Colon (tissue), 2 donors: Measurements from ENCODE around the gene MMP28.

Experiments
- FAIRE-seq: peaks from 2 replicates; lab custom pipeline; 2012; peaks lifted over from hg19 to GRCh38; lab: Jason Lieb, UNC
- donor health status: control.
- donor health status: control.

Gene MMP28

GRCh38 chr17:35795007-35795870, at the start of gene MMP28:
Gene MMP28 (minus strand): TSS chr17:35795641. CDS start chr17:35795377, 264 bp downstream.
- no peak for FAIRE-seq

- no peak for FAIRE-seq
These were observed 49.1 kb upstream of the MMP28 start for GRCh38 chr17:35844547-35844946.

- no peak for FAIRE-seq
These were observed 48.3 kb upstream of the MMP28 start for GRCh38 chr17:35843698-35844097.

GRCh38 chr17:35842239-35842638, 46.8 kb upstream of the MMP28 start:
- FAIRE-seq: no peak

- no peak for FAIRE-seq
These were observed 46.1 kb upstream of the MMP28 start for GRCh38 chr17:35841505-35841904.

GRCh38 chr17:35841101-35841500, 45.7 kb upstream of the MMP28 start:
- no peak for FAIRE-seq

GRCh38 chr17:35825206-35825605, 29.8 kb upstream of the MMP28 start:
- no peak for FAIRE-seq

GRCh38 chr17:35821308-35821707, 25.9 kb upstream of the MMP28 start:
- no peak for FAIRE-seq

- no peak for FAIRE-seq
These were observed 24.0 kb upstream of the MMP28 start for GRCh38 chr17:35819455-35819854.

- no peak for FAIRE-seq
These were observed 21.8 kb upstream of the MMP28 start for GRCh38 chr17:35817196-35817595.

GRCh38 chr17:35816723-35817122, 21.3 kb upstream of the MMP28 start:
- FAIRE-seq: no peak

GRCh38 chr17:35812456-35812855, 17.0 kb upstream of the MMP28 start:
- FAIRE-seq: no peak

GRCh38 chr17:35811759-35812158, 16.3 kb upstream of the MMP28 start:
- FAIRE-seq: no peak

- no peak for FAIRE-seq
These were observed 14.5 kb upstream of the MMP28 start for GRCh38 chr17:35809855-35810461.

GRCh38 chr17:35808962-35809854, 13.8 kb upstream of the MMP28 start, which contains the start of gene TAF15:
Gene TAF15 (plus strand): TSS chr17:35809484. CDS start chr17:35809570, 86 bp downstream.
- no peak for FAIRE-seq

- FAIRE-seq: no peak
These were observed 13.0 kb upstream of the MMP28 start for GRCh38 chr17:35808240-35808961.

- no peak for FAIRE-seq
These were observed 12.1 kb upstream of the MMP28 start for GRCh38 chr17:35807371-35808144.

GRCh38 chr17:35804658-35805192, 9.3 kb upstream of the MMP28 start:
- FAIRE-seq: no peak

- FAIRE-seq: no peak
These were observed 6.3 kb upstream of the MMP28 start for GRCh38 chr17:35801583-35802224.

- no peak for FAIRE-seq
These were observed 4.5 kb upstream of the MMP28 start for GRCh38 chr17:35799942-35800341.
